ENCODE measurements around the gene LYRM2. TPM values are rescaled to one million over a fixed set of nuclear protein-coding genes. Genes with fewer than 3 reads are reported as not detected.
A peak's percentile ranks its signal among the peaks of the same experiment; 100 is the strongest.

The LYRM2 gene
- total and polyA plus RNA-seq, 5 donors from 2014 or later = 21.8 to 81.4 (median 65.5) TPM

DNA sequence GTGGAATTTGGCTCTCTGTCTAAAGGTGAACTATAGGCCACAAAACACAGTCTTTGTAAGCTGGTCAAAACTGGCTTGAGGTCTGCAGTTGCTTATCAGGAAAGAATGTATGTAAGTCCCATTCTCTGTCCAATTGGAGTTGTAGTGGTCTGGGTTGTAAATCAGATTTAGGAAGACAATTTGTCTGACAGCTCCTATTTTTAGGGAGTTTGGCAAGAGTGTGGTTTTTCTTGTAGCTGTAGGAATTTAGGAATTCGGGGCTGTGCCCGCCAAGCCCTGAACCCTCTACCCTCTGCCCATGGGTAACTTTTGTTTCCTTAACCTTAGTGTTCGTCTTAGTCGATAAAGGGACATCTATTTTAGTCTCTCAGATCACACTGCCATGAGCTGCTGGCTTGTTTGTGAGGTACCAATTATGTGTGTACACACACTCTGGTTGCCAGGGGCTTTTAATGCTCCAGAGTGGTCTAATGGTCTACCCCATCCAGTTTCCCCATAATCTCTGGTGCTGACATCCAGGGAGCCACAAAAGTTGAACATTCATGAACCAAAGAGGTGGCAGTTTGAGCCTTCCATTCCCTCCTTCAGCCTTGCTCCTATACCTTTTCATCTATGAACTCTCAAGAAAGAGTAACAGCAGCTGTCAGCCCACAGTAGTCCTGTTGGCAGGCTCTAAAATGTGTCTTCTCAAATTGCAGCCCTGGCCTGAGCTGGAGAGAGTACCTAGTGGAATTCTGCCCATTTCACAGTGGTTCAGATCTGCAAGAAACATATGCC lies 112.6 kb downstream of the LYRM2 start:
- no peak overlapping the region for H3K4me3 ChIP-seq (ENCODE audit: low read depth, low read length)
- DNase-seq (no peak), ATAC-seq (ENCODE audit: low read depth in 2 of 2) (no peak)
- H3K4me1 ChIP-seq (ENCODE audit: control insufficient read depth, insufficient read depth, low read length, poor library complexity, severe bottlenecking) = no peaks in the 10 kb centered on the region
- H3K36me3 ChIP-seq (ENCODE audit: control insufficient read depth, insufficient read depth, low read length) = no peaks in the 10 kb centered on the region
- no peaks in the 10 kb centered on the region for H3K27me3 ChIP-seq (ENCODE audit: control insufficient read depth, insufficient read depth, low read length)
- Mint-ChIP-seq H3K4me1 (peaks cover 0 to 16% (median 5%) of the 10 kb centered on the region in 4 donors), H3K27me3 (no peaks in the 10 kb centered on the region), H3K27ac (no peak overlapping the region), H3K4me3 (no peak overlapping the region), H3K36me3 (peaks cover 3% of the 10 kb centered on the region), H3K9me3 (peaks cover 0 to 2% (median 0%) of the 10 kb centered on the region in 7 donors)
- no peaks in the 10 kb centered on the region for H3K9me3 ChIP-seq (ENCODE audit: control insufficient read depth in 2 of 2, low read length in 2 of 2)
- H3K27ac ChIP-seq (ENCODE audit: insufficient read depth, low read length, poor library complexity, severe bottlenecking) = no peak overlapping the region

DNA sequence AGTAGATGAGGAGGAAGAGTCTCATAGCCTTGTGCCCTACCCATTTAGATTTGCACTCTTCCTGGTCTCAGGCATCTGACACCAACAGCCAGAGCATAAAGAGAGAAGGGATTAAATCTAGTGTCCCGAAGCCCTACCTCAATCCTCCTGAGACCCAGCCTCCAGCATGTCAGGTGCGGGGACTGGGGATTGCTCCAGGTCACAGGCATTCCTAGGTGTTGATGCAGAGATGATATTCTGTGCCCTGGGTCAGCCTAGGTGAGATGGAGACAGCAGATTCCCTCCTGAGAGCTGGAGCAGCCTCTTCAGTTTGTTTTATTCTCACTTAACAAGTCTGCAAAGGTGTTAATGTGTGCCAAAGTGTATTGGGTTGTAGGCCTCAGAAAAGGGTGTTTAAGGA lies 115.8 kb downstream of the LYRM2 start:
- no peak overlapping the region for H3K27ac ChIP-seq (ENCODE audit: insufficient read depth, low read length, poor library complexity, severe bottlenecking)

DNA sequence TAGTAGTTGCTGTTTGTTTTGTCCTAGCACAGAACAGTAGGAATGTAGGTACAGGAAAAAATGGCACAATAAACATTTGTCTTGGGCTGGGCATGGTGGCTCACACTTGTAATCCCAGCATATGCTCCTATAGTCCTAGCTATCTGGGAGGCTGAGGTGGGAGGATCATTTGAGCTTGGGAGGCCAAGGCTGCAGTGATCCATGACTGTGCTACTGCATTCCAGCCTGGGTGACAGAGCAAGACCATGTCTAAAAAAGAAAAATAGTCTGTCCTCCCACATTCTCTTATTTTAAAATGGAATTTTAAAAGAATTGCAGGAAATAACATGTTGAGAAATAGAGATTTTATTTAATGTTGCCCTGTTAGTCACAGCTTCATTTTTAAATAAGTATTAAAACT lies 117.8 kb downstream of the LYRM2 start:
- Histone ChIP-seq H3K4me3 (ENCODE audit: low read depth, low read length) (no peak overlapping the region), H3K9me3 (ENCODE audit: control insufficient read depth in 2 of 2, low read length in 2 of 2) (no peaks in the 10 kb centered on the region), H3K27me3 (ENCODE audit: control insufficient read depth, insufficient read depth, low read length) (no peaks in the 10 kb centered on the region), H3K4me1 (ENCODE audit: control insufficient read depth, insufficient read depth, low read length, poor library complexity, severe bottlenecking) (no peaks in the 10 kb centered on the region), H3K36me3 (ENCODE audit: control insufficient read depth, insufficient read depth, low read length) (no peaks in the 10 kb centered on the region), H3K27ac (ENCODE audit: insufficient read depth, low read length, poor library complexity, severe bottlenecking) (no peak overlapping the region)
- ATAC-seq (ENCODE audit: low read depth in 2 of 2) = no peak
- Mint-ChIP-seq H3K9me3 (peaks cover 0 to 2% (median 0%) of the 10 kb centered on the region in 7 donors), H3K27me3 (no peaks in the 10 kb centered on the region), H3K4me3 (no peak overlapping the region), H3K27ac (no peak overlapping the region), H3K36me3 (peaks cover 3% of the 10 kb centered on the region), H3K4me1 (no peaks in the 10 kb centered on the region)
- DNase-seq = no peak

More for the DNA sequence above, 115.8 kb downstream of the LYRM2 start:
- no peaks in the 10 kb centered on the region for H3K36me3 ChIP-seq (ENCODE audit: control insufficient read depth, insufficient read depth, low read length)
- no peaks in the 10 kb centered on the region for H3K27me3 ChIP-seq (ENCODE audit: control insufficient read depth, insufficient read depth, low read length)
- H3K9me3 ChIP-seq (ENCODE audit: control insufficient read depth in 2 of 2, low read length in 2 of 2) = no peaks in the 10 kb centered on the region
- DNase-seq (no peak), ATAC-seq (ENCODE audit: low read depth in 2 of 2) (no peak)
- no peaks in the 10 kb centered on the region for H3K4me1 ChIP-seq (ENCODE audit: control insufficient read depth, insufficient read depth, low read length, poor library complexity, severe bottlenecking)
- Mint-ChIP-seq H3K4me1 (peaks cover 0 to 5% (median 1%) of the 10 kb centered on the region in 4 donors), H3K9me3 (peaks cover 0 to 3% (median 0%) of the 10 kb centered on the region in 7 donors), H3K27me3 (no peaks in the 10 kb centered on the region), H3K27ac (no peak overlapping the region), H3K36me3 (peaks cover 3% of the 10 kb centered on the region), H3K4me3 (no peak overlapping the region)
- no peak overlapping the region for H3K4me3 ChIP-seq (ENCODE audit: low read depth, low read length)

DNA sequence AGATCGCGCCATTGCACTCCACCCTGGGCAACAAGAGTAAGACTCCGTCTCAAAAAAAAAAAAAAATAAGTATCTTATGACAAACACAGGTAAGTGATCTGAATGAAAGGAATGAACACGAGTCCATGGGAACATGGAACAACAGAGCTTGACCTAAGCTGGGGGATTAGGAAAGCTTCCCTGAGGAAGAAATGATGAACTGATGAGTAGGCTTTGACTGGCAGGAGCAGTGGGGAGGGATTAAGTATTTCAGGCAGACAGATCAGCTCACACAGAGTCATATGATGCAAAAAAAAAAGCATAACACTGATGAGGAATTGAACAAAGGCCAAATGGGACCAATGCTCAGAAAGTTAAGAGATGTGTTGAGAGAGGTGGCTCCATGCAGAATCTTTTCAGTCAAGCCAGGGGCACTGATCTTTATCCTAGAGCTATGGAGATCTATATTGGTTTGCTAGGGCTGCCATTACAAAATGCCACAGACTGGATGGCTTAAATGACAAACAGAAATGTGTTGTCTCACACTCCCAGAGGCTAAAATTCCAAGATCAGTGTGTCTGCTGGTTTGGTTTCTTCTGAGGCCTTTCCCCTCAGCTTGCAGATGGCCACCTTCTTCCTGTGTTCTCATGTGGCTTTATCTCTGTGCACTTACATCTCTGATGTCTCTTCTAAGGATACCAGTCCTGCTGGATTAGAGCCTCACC lies 120.0 kb downstream of the LYRM2 start:
- no peaks in the 10 kb centered on the region for H3K4me1 ChIP-seq (ENCODE audit: control insufficient read depth, insufficient read depth, low read length, poor library complexity, severe bottlenecking)
- DNase-seq (no peak), ATAC-seq (ENCODE audit: low read depth in 2 of 2) (no peak)
- no peak overlapping the region for H3K4me3 Mint-ChIP-seq
- H3K36me3 ChIP-seq (ENCODE audit: control insufficient read depth, insufficient read depth, low read length) = no peaks in the 10 kb centered on the region
- no peaks in the 10 kb centered on the region for H3K27me3 ChIP-seq (ENCODE audit: control insufficient read depth, insufficient read depth, low read length)
- peak overlapping the region in 1 of 3 donors; percentile 78 for H3K27ac Mint-ChIP-seq
- peaks cover 0 to 2% (median 0%) of the 10 kb centered on the region in 7 donors for H3K9me3 Mint-ChIP-seq
- H3K27ac ChIP-seq (ENCODE audit: insufficient read depth, low read length, poor library complexity, severe bottlenecking) = no peak overlapping the region
- H3K36me3 Mint-ChIP-seq = peaks cover 3% of the 10 kb centered on the region
- H3K4me1 Mint-ChIP-seq = no peaks in the 10 kb centered on the region
- H3K4me3 ChIP-seq (ENCODE audit: low read depth, low read length) = no peak overlapping the region
- no peaks in the 10 kb centered on the region for H3K9me3 ChIP-seq (ENCODE audit: control insufficient read depth in 2 of 2, low read length in 2 of 2)
- H3K27me3 Mint-ChIP-seq = no peaks in the 10 kb centered on the region

Other genes starting within 250 kb of the LYRM2 start
- 1.7 TPM for gene RRAGD, start 226.5 kb downstream of the LYRM2 start, total RNA-seq
- under 1 TPM; 0.17 to 0.99 (median 0.62) TPM for gene RRAGD, start 226.5 kb downstream of the LYRM2 start, polyA plus RNA-seq
- 6.0 TPM for gene ANKRD6, start 205.6 kb downstream of the LYRM2 start, total RNA-seq
- 1 to 10 TPM in 3 of 4 donors, under 1 TPM in 1; 0.54 to 2.1 (median 1.2) TPM for gene ANKRD6, start 205.6 kb downstream of the LYRM2 start, polyA plus RNA-seq
- 49.2 TPM for gene MDN1, start 181.0 kb upstream of the LYRM2 start, total RNA-seq
- 1 to 10 TPM; 5.7 to 7.1 (median 6.3) TPM for gene MDN1, start 181.0 kb upstream of the LYRM2 start, polyA plus RNA-seq
- 30.8 TPM for gene CASP8AP2, start 191.1 kb upstream of the LYRM2 start, total RNA-seq
- 10 to 100 TPM; 48.4 to 59.2 (median 52.8) TPM for gene CASP8AP2, start 191.1 kb upstream of the LYRM2 start, polyA plus RNA-seq

All from CD4-positive, CD25-positive, alpha-beta regulatory T cell (primary cell).